Measurements from ENCODE around the gene SIRT6. TPM values are rescaled to one million over a fixed set of nuclear protein-coding genes. Genes with fewer than 3 reads are reported as not detected.

SIRT6 gene
- total RNA-seq, 4 donors from 2014 or later = 16.0 to 24.1 (median 19.9) TPM

GRCh38 chr19:4157164-4157563, 25.2 kb downstream of the SIRT6 start:
- TF ChIP-seq POLR2AphosphoS5 (IDR thresholded peaks at IDR 0.05) = no peak
- no peak for TF ChIP-seq POLR2A (IDR thresholded peaks at IDR 0.05; ENCODE audit: low read depth)
- TF ChIP-seq, protein P1, sequence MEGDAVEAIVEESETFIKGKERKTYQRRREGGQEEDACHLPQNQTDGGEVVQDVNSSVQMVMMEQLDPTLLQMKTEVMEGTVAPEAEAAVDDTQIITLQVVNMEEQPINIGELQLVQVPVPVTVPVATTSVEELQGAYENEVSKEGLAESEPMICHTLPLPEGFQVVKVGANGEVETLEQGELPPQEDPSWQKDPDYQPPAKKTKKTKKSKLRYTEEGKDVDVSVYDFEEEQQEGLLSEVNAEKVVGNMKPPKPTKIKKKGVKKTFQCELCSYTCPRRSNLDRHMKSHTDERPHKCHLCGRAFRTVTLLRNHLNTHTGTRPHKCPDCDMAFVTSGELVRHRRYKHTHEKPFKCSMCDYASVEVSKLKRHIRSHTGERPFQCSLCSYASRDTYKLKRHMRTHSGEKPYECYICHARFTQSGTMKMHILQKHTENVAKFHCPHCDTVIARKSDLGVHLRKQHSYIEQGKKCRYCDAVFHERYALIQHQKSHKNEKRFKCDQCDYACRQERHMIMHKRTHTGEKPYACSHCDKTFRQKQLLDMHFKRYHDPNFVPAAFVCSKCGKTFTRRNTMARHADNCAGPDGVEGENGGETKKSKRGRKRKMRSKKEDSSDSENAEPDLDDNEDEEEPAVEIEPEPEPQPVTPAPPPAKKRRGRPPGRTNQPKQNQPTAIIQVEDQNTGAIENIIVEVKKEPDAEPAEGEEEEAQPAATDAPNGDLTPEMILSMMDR (IDR thresholded peaks at IDR 0.05) = no peak
- TF ChIP-seq EP300 (IDR thresholded peaks at IDR 0.05) = no peak
- Histone ChIP-seq H3K27ac (replicated peaks in 1 of 4) (no peak overlapping the region), H3K4me3 (no peak overlapping the region), H3K27me3 (peaks cover 0 to 67% (median 0%) of the 10 kb centered on the region in 4 donors), H3K36me3 (no peaks in the 10 kb centered on the region), H3K9me3 (no peaks in the 10 kb centered on the region), H3K4me1 (no peaks in the 10 kb centered on the region)
- no peak for DNase-seq (ENCODE audit: extremely low spot score)
- WGBS = 77% methylated on average over 5 of the region's 6 CpGs
- intact Hi-C loops (cut with DNase I) = no loop called here

DNA sequence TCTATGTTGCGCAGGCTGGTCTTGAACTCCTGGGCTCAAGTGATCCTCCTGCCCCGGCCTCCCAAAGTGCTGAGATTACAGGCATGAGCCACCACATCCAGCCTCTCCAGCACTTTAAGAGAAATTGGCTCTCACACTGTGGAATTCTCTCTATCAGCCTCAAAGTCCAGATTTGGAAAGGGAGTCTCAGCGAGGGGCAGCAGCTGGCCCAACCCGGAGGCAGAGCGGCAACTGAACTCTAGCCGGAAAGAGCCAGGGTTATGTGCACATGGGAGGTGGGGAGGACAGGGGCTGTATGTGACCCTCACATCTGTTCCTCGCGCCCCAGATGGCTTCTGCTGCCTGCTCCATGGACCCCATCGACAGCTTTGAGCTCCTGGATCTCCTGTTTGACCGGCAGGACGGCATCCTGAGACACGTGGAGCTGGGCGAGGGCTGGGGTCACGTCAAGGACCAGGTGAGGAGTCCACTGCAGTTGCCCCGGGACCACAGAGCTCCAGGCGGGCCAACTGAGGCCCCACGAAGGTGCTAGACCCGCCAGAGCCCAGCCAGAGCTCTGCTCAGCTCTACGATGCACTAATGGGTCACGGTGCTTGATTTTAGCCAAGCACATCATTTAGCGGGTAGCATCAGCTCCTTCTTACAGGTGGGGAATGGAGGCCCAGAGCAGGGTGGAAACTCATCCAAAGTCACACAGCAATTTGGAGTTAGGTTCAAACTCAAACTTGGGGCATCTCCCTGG, 27.6 kb downstream of the SIRT6 start:
- H3K27me3 ChIP-seq = peaks cover 0 to 65% (median 1%) of the 10 kb centered on the region in 4 donors
- H3K27ac ChIP-seq (replicated peaks in 1 of 4) = no peak overlapping the region
- no peak overlapping the region for H3K4me3 ChIP-seq
- intact Hi-C loops (cut with DNase I) = no loop called here
- H3K4me1 ChIP-seq = no peaks in the 10 kb centered on the region
- DNase-seq (ENCODE audit: extremely low spot score) = no peak
- no peak for TF ChIP-seq POLR2AphosphoS5 (IDR thresholded peaks at IDR 0.05)
- TF ChIP-seq EP300 (IDR thresholded peaks at IDR 0.05) = no peak
- TF ChIP-seq, protein P1 (IDR thresholded peaks at IDR 0.05) = no peak
- no peak for TF ChIP-seq POLR2A (IDR thresholded peaks at IDR 0.05; ENCODE audit: low read depth)
- no peaks in the 10 kb centered on the region for H3K9me3 ChIP-seq
- H3K36me3 ChIP-seq = no peaks in the 10 kb centered on the region
- 78% methylated on average over 19 of the region's 21 CpGs for WGBS

GRCh38 chr19:4152241-4152998, 29.9 kb downstream of the SIRT6 start:
- no peaks in the 10 kb centered on the region for H3K4me1 ChIP-seq
- intact Hi-C loops (cut with DNase I) = no loop called here
- 80% methylated on average over 10 of the region's 10 CpGs for WGBS
- no peaks in the 10 kb centered on the region for H3K36me3 ChIP-seq
- no peak overlapping the region for H3K27ac ChIP-seq (replicated peaks in 1 of 4)
- no peak overlapping the region for H3K4me3 ChIP-seq
- DNase-seq (ENCODE audit: extremely low spot score) = no peak
- no peaks in the 10 kb centered on the region for H3K9me3 ChIP-seq
- H3K27me3 ChIP-seq = peaks cover 0 to 58% (median 1%) of the 10 kb centered on the region in 4 donors
- no peak for TF ChIP-seq EP300 (IDR thresholded peaks at IDR 0.05)
- TF ChIP-seq POLR2AphosphoS5 (IDR thresholded peaks at IDR 0.05) = no peak
- TF ChIP-seq, protein P1 (IDR thresholded peaks at IDR 0.05) = no peak
- no peak for TF ChIP-seq POLR2A (IDR thresholded peaks at IDR 0.05; ENCODE audit: low read depth)

GRCh38 chr19:4151623-4152022, 30.7 kb downstream of the SIRT6 start:
- H3K27ac ChIP-seq (replicated peaks in 1 of 4) = no peak overlapping the region
- TF ChIP-seq POLR2A (IDR thresholded peaks at IDR 0.05; ENCODE audit: low read depth) (no peak), EP300 (IDR thresholded peaks at IDR 0.05) (no peak), POLR2AphosphoS5 (IDR thresholded peaks at IDR 0.05) (no peak)
- TF ChIP-seq, protein P1 (IDR thresholded peaks at IDR 0.05) = no peak
- H3K4me1 ChIP-seq = no peaks in the 10 kb centered on the region
- intact Hi-C loops (cut with DNase I) = no loop called here
- no peaks in the 10 kb centered on the region for H3K36me3 ChIP-seq
- H3K4me3 ChIP-seq = no peak overlapping the region
- DNase-seq (ENCODE audit: extremely low spot score) = no peak
- peaks cover 0 to 55% (median 1%) of the 10 kb centered on the region in 4 donors for H3K27me3 ChIP-seq
- WGBS = 73% methylated on average over 6 of the region's 6 CpGs
- no peaks in the 10 kb centered on the region for H3K9me3 ChIP-seq

Measured in esophagus muscularis mucosa (tissue), 4 donors.